Thyroid gland (tissue), 4 donors: ENCODE data around the gene MTA3. TPM values are rescaled to one million over a fixed set of nuclear protein-coding genes. Genes with fewer than 3 reads are reported as not detected.

Source experiments
- DNase-seq, 2 donors: peaks; one replicate each; pipeline ENCODE4 v3.0.0-alpha.2; 2019
- H3K27ac ChIP-seq, 3 donors: fragments of 200-600 bp; sonication (generic); 1 replicate in 2 of 3; 2 replicates in 1 of 3; pipeline ENCODE4 v1.5.1; 2016 to 2019; ENCODE audit warnings: mild to moderate bottlenecking in 1 of 3, moderate library complexity in 1 of 3
- H3K27me3 ChIP-seq: fragments of 200-600 bp; sonication (generic); one replicate; pipeline ENCODE4 v1.5.1; 2019
- H3K36me3 ChIP-seq, 2 donors: fragments of 200-600 bp; sonication (generic); one replicate each; pipeline ENCODE4 v1.5.1; 2016 to 2019
- H3K4me1 ChIP-seq, 2 donors: fragments of 200-600 bp; sonication (generic); one replicate each; pipeline ENCODE4 v1.5.1; 2017 to 2019
- H3K4me3 ChIP-seq, 3 donors: fragments of 200-600 bp; sonication (generic); replicated peaks in 1 of 3; 1 replicate in 2 of 3; 2 replicates in 1 of 3; pipeline ENCODE4 v1.5.1; 2016; ENCODE audit warnings: mild to moderate bottlenecking in 1 of 3
- H3K9me3 ChIP-seq: fragments of 200-600 bp; sonication (generic); one replicate; pipeline ENCODE4 v1.5.1; 2017
- CTCF ChIP-seq, 6 experiments: fragments of 200-600 bp in 3 of 6; fragments of 450-650 bp in 3 of 6; sonication (generic) in 3 of 6; IDR thresholded peaks; one replicate each; pipeline ENCODE4 v1.5.1; 2016 to 2019; ENCODE audit warnings: antibody characterized with exemption in 6 of 6, mild to moderate bottlenecking in 2 of 6, inconsistent platforms in 1 of 6, moderate library complexity in 1 of 6
- POLR2A ChIP-seq, 2 donors: fragments of 450-650 bp; IDR thresholded peaks; one replicate each; pipeline ENCODE4 v1.6.1; 2017; ENCODE audit warnings: antibody characterized with exemption in 2 of 2, mild to moderate bottlenecking in 2 of 2, moderate library complexity in 1 of 2
- WGBS, 2 donors: methylation state at CpG; one replicate each; pipeline ENCODE4 v1.1.5; 2017; 5-methylcytosine and 5-hydroxymethylcytosine counted together
- intact Hi-C: fragments of 100-400 bp; cut with DNase I; formaldehyde crosslinking; loops from one replicate; pipeline ENCODE4 v1.15.1; 2023
- total RNA-seq, 4 donors: library from RNA; depleted of rRNA; stranded (reverse); fragments of >200 nt; gene quantifications; one replicate each; pipeline ENCODE4 v1.2.3, GENCODE V29; 2016

Gene MTA3
- total RNA-seq, 4 donors from 2014 or later = 29.8 to 50.0 (median 34.0) TPM

- H3K36me3 ChIP-seq = no peaks in the 10 kb centered on the region
- H3K4me3 ChIP-seq = no peak overlapping the region
- TF ChIP-seq POLR2A (IDR thresholded peaks at IDR 0.05) (peak in 1 of 2 donors; percentile 20), CTCF (IDR thresholded peaks at IDR 0.05) (no peak)
- no peaks in the 10 kb centered on the region for H3K9me3 ChIP-seq
- intact Hi-C loops = no loop called here
- H3K4me1 ChIP-seq = peaks cover 12 to 17% of the 10 kb centered on the region in 2 donors
- peak; percentile 89 to 90 for DNase-seq
- no peaks in the 10 kb centered on the region for H3K27me3 ChIP-seq
- 32 to 50% methylated on average over 9 to 11 of the region's 11 CpGs for WGBS, 2 donors
- peak overlapping the region; percentile 42 to 87 (median 71) for H3K27ac ChIP-seq
Measured at GRCh38 chr2:42754021-42754775, 185.8 kb downstream of the MTA3 start.

GRCh38 chr2:42754776-42755140 is 186.3 kb downstream of the MTA3 start:
- Histone ChIP-seq H3K4me3 (no peak overlapping the region), H3K36me3 (no peaks in the 10 kb centered on the region), H3K9me3 (no peaks in the 10 kb centered on the region), H3K27me3 (no peaks in the 10 kb centered on the region), H3K27ac (peak overlapping the region; percentile 42 to 87 (median 71)), H3K4me1 (peaks cover 12 to 17% of the 10 kb centered on the region in 2 donors)
- TF ChIP-seq POLR2A (IDR thresholded peaks at IDR 0.05) (no peak), CTCF (IDR thresholded peaks at IDR 0.05) (no peak)
- intact Hi-C loops = no loop called here
- WGBS, 2 donors = 85 to 86% methylated on average over 8 of the region's 8 CpGs
- DNase-seq = no peak

GRCh38 chr2:42755191-42755880 is 186.9 kb downstream of the MTA3 start:
- no peaks in the 10 kb centered on the region for H3K9me3 ChIP-seq
- no peak for DNase-seq
- no peaks in the 10 kb centered on the region for H3K36me3 ChIP-seq
- no peaks in the 10 kb centered on the region for H3K27me3 ChIP-seq
- intact Hi-C loops = no loop called here
- peak overlapping the region in 1 of 3 donors; percentile 87 for H3K27ac ChIP-seq
- H3K4me1 ChIP-seq = peaks cover 12 to 17% of the 10 kb centered on the region in 2 donors
- no peak overlapping the region for H3K4me3 ChIP-seq
- 80 to 89% methylated on average over 14 of the region's 14 CpGs for WGBS, 2 donors
- TF ChIP-seq POLR2A (IDR thresholded peaks at IDR 0.05) = no peak
- no peak for TF ChIP-seq CTCF (IDR thresholded peaks at IDR 0.05)

GRCh38 chr2:42756150-42756775 is 187.8 kb downstream of the MTA3 start:
- Histone ChIP-seq H3K4me1 (peaks cover 12 to 17% of the 10 kb centered on the region in 2 donors), H3K9me3 (no peaks in the 10 kb centered on the region), H3K27me3 (no peaks in the 10 kb centered on the region), H3K36me3 (no peaks in the 10 kb centered on the region), H3K4me3 (no peak overlapping the region), H3K27ac (no peak overlapping the region)
- WGBS, 2 donors = 75 to 76% methylated on average over 7 of the region's 10 CpGs
- no peak for DNase-seq
- intact Hi-C loops = no loop called here
- no peak for TF ChIP-seq POLR2A (IDR thresholded peaks at IDR 0.05)
- TF ChIP-seq CTCF (IDR thresholded peaks at IDR 0.05) = no peak
